Stimulated activated CD4-positive, alpha-beta T cell treated with anti-CD3 and anti-CD28 coated beads, Interleukin-15, amount 100 ng/mL, for 24 hours (primary cell): Measurements from ENCODE around the gene MON2.
"Not testable (repeated sequence)": the region's sequence is repeated elsewhere in the genome, so short reads cannot be mapped to it uniquely, and the experiment has no call there.

Experiments used
- DNase-seq: peaks from one replicate; pipeline ENCODE4 v3.0.0-alpha.2; 2020

MON2 gene

GRCh38 chr12:62466594-62467491 is at the start of gene MON2:
Gene MON2 (plus strand): TSS chr12:62466826. CDS start chr12:62467208, 382 bp downstream.
- peak; percentile 93 for DNase-seq

GRCh38 chr12:62426089-62426488 is 40.5 kb upstream of the MON2 start:
- no peak for DNase-seq

GRCh38 chr12:62429457-62429856 is 37.2 kb upstream of the MON2 start:
- no peak for DNase-seq

- no peak for DNase-seq
Observed at GRCh38 chr12:62434494-62435302, 31.9 kb upstream of the MON2 start.

- DNase-seq, result peak; percentile 58
Observed at GRCh38 chr12:62435303-62436163, 31.1 kb upstream of the MON2 start.

GRCh38 chr12:62436164-62436503 is 30.5 kb upstream of the MON2 start:
- DNase-seq, result no peak

GRCh38 chr12:62438098-62438692 is 28.4 kb upstream of the MON2 start:
- peak; percentile 58 for DNase-seq

- no peak for DNase-seq
Observed at GRCh38 chr12:62446754-62447452, 19.7 kb upstream of the MON2 start.

- no peak for DNase-seq
Observed at GRCh38 chr12:62448436-62448835, 18.2 kb upstream of the MON2 start.

GRCh38 chr12:62455429-62455828 is 11.2 kb upstream of the MON2 start:
- not testable (repeated sequence) for DNase-seq

- no peak for DNase-seq
Observed at GRCh38 chr12:62458626-62459025, 8.0 kb upstream of the MON2 start.

GRCh38 chr12:62459976-62460375 is 6.7 kb upstream of the MON2 start:
- no peak for DNase-seq

GRCh38 chr12:62461171-62461837 is 5.3 kb upstream of the MON2 start:
- not testable (repeated sequence) for DNase-seq

GRCh38 chr12:62463252-62463651 is 3.4 kb upstream of the MON2 start:
- not testable (repeated sequence) for DNase-seq

GRCh38 chr12:62466018-62466593 is 520 bp upstream of the MON2 start:
- peak; percentile 40 for DNase-seq

GRCh38 chr12:62468397-62468796 is 1.8 kb downstream of the MON2 start:
- DNase-seq, result no peak

- DNase-seq, result no peak
Observed at GRCh38 chr12:62468935-62469334, 2.3 kb downstream of the MON2 start.

- no peak for DNase-seq
Observed at GRCh38 chr12:62469704-62470103, 3.1 kb downstream of the MON2 start.

GRCh38 chr12:62471734-62472133 is 5.1 kb downstream of the MON2 start:
- no peak for DNase-seq

- DNase-seq, result no peak
Observed at GRCh38 chr12:62472472-62472871, 5.8 kb downstream of the MON2 start.
